Muscle of back (tissue), 11 donors: Measurements from ENCODE around the gene TP53BP2. TPM values are rescaled to one million over a fixed set of nuclear protein-coding genes. Genes with fewer than 3 reads are reported as not detected.
A peak's percentile ranks its signal among the peaks of the same experiment; 100 is the strongest.

Source experiments
- DNase-seq, 3 donors: peaks; one replicate each; pipeline versions ENCODE4 v3.0.0 to v3.0.0-alpha.2; 2013
- polyA plus RNA-seq, 10 donors: library from polyadenylated mRNA; unstranded; fragments of 120-200 nt; gene quantifications; one replicate each; pipeline ENCODE4 v1.2.1, GENCODE V29; 2013; ENCODE audit not compliant: insufficient read length in 10 of 10

TP53BP2 gene
- polyA plus RNA-seq, 10 donors = 23.1 to 39.8 (median 27.6) TPM

GRCh38 chr1:223765036-223765718, 80.6 kb downstream of the TP53BP2 start:
- peak in 2 of 3 donors; percentile 47 to 72 for DNase-seq

GRCh38 chr1:223763881-223764280, 81.9 kb downstream of the TP53BP2 start:
- no peak for DNase-seq

GRCh38 chr1:223763251-223763650, 82.5 kb downstream of the TP53BP2 start:
- DNase-seq = no peak

- DNase-seq = no peak
Measured at GRCh38 chr1:223761411-223761810, 84.3 kb downstream of the TP53BP2 start.

- DNase-seq = no peak
Measured at GRCh38 chr1:223760833-223761232, 84.9 kb downstream of the TP53BP2 start.

GRCh38 chr1:223759273-223759672, 86.5 kb downstream of the TP53BP2 start:
- DNase-seq = no peak

GRCh38 chr1:223758734-223759133, 87.0 kb downstream of the TP53BP2 start:
- DNase-seq = no peak

- DNase-seq = no peak
Measured at GRCh38 chr1:223756806-223757700, 88.7 kb downstream of the TP53BP2 start.

GRCh38 chr1:223755992-223756775, 89.6 kb downstream of the TP53BP2 start:
- DNase-seq = no peak

- DNase-seq = no peak
Measured at GRCh38 chr1:223755432-223755792, 90.3 kb downstream of the TP53BP2 start.

GRCh38 chr1:223754681-223755431, 90.9 kb downstream of the TP53BP2 start:
- no peak for DNase-seq

GRCh38 chr1:223752721-223753515, 92.8 kb downstream of the TP53BP2 start:
- DNase-seq = no peak

- peak in 1 of 3 donors; percentile 74 for DNase-seq
Measured at GRCh38 chr1:223751696-223752095, 94.1 kb downstream of the TP53BP2 start.

GRCh38 chr1:223750730-223751570, 94.8 kb downstream of the TP53BP2 start:
- DNase-seq = no peak

GRCh38 chr1:223748773-223749733, 96.7 kb downstream of the TP53BP2 start:
- DNase-seq = peak; percentile 58 to 91 (median 81)

GRCh38 chr1:223748405-223748772, 97.4 kb downstream of the TP53BP2 start:
- no peak for DNase-seq

GRCh38 chr1:223747838-223748335, 97.9 kb downstream of the TP53BP2 start:
- DNase-seq = no peak

- no peak for DNase-seq
Measured at GRCh38 chr1:223745731-223746130, 100.0 kb downstream of the TP53BP2 start.
